Measurements from ENCODE around the gene FOXP1. TPM values are rescaled to one million over a fixed set of nuclear protein-coding genes. Genes with fewer than 3 reads are reported as not detected.

The FOXP1 gene
- total and polyA plus RNA-seq, 9 of the 15 experiments (the other 6 are each of a cell fraction or from before 2014, with no cell fraction given): 7.7 to 34.5 (median 13.7) TPM

DNA sequence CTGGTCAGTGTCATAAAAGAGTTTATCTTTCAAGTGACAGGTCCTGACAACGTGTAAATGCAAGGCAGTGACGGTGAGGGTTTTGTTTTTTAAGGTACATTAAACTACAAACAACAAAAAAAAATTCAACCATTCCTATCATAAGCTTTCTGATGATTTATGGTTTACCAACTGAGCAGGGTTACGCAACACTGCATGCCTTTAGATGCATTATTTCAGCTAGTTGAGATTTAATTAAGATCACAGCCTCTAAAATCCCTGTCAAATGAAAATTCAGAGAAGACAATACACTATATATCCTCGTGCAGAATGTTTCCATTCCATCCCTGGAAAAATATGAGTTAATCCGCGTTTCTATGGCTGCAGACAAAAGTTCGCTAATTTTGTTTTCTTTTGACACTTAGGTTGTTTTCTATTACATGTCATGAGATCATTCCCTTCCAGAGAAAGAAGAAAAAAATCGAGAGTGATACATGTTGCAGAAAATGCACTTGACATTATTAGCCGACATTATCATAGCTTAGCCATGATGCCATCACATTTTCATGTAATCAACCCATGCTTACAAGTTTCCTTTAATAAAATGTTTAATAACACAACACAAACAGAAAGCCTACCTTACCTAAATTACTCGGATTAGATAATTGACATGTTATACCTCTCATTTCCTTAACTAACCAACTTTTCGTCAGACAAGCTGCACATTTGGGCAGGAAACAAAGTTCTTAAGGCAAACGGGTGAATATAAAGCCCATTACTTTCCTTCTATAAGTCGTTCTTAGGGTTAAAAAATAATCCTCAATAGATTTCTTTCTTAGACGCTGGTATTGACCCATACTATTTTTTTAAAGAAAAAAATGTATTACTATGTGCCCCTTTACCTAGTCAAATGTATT lies 521.2 kb downstream of the FOXP1 start:
- ATAC-seq (no peak), DNase-seq (ENCODE audit: extremely low read depth in 1 of 4, low spot score in 3 of 4) (no peak), FAIRE-seq (no peak)
- Histone ChIP-seq H3K4me2 (ENCODE audit: insufficient read depth, low read length) (peak overlapping the region; percentile 18; the same call in 1 of the 2 replicates), H2AFZ (ENCODE audit: low read depth, low read length) (no peak overlapping the region), H3K79me2 (ENCODE audit: control insufficient read depth, insufficient read depth, low read length) (peaks cover 84% of the 10 kb centered on the region), H3K9ac (ENCODE audit: insufficient read depth in 1 of 2, low read depth in 2 of 2, low read length in 2 of 2) (no peak overlapping the region), H4K20me1 (replicated peaks; ENCODE audit: control insufficient read depth, insufficient read depth, low read length) (peaks cover 6% of the 10 kb centered on the region; the same call in 1 of the 2 replicates), H3K9me1 (ENCODE audit: control insufficient read depth, insufficient read depth, low read length) (no peaks in the 10 kb centered on the region), H3K9me3 (replicated peaks; ENCODE audit: control insufficient read depth, insufficient read depth, low read depth, low read length) (no peaks in the 10 kb centered on the region), H3K36me3 (ENCODE audit: control insufficient read depth, insufficient read depth, low read length) (no peaks in the 10 kb centered on the region), H3K27ac (ENCODE audit: extremely low read depth, low read depth, low read length) (no peak overlapping the region), H3K27me3 (ENCODE audit: control insufficient read depth in 2 of 2, insufficient read depth in 2 of 2, low read length in 2 of 2) (no peaks in the 10 kb centered on the region), H3K4me3 (no peak overlapping the region), H3K4me1 (replicated peaks in 1 of 2; ENCODE audit: control insufficient read depth in 2 of 2, insufficient read depth in 2 of 2, low read length in 2 of 2) (peaks cover 11 to 30% of the 10 kb centered on the region in 2 experiments; a peak in 4 of 5 replicates)
- intact Hi-C loops (cut with micrococcal nuclease) (loop anchor here (10.0 kb wide), 1 partner anchor 523 kb away; the partner anchor contains the start of gene FOXP1), in situ Hi-C loops (cut with MboI) (no loop called here)
- ChIA-PET CTCF (ENCODE audit: low intra/inter-chr PET ratio) (no interaction called here), POLR2A (interaction anchor here (0.6 to 1.3 kb wide), 2 partner anchors 12 to 191 kb away, joined by 3 read pairs; no protein-coding TSS in a partner anchor)
- WGBS (ENCODE audit: insufficient coverage, low coverage, missing lambda C conversion rate): 32% methylated on average over 14 of the region's 14 CpGs
- BruUV-seq (replicated peaks): no TSS peak
- TF ChIP-seq PTRF (tag; IDR thresholded peaks at IDR 0.05) (no peak), NFRKB (IDR thresholded peaks at IDR 0.05; ENCODE audit: low read depth) (no peak), SAP30 (IDR thresholded peaks at IDR 0.05; ENCODE audit: borderline replicate concordance, insufficient read depth, low read depth, low read length, poor library complexity, severe bottlenecking) (no peak), TAF9B (IDR thresholded peaks at IDR 0.05; ENCODE audit: partially characterized antibody) (no peak)
- TF ChIP-seq, protein P1, sequence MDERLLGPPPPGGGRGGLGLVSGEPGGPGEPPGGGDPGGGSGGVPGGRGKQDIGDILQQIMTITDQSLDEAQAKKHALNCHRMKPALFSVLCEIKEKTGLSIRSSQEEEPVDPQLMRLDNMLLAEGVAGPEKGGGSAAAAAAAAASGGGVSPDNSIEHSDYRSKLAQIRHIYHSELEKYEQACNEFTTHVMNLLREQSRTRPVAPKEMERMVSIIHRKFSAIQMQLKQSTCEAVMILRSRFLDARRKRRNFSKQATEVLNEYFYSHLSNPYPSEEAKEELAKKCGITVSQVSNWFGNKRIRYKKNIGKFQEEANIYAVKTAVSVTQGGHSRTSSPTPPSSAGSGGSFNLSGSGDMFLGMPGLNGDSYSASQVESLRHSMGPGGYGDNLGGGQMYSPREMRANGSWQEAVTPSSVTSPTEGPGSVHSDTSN (CRISPR knock-in tag; IDR thresholded peaks at IDR 0.05; ENCODE audit: low read depth): no peak
- TF ChIP-seq, protein P1 (tag; conservative IDR thresholded peaks at IDR 0.05; ENCODE audit: low read depth): peak; percentile 79
- TF ChIP-seq, protein P2, sequence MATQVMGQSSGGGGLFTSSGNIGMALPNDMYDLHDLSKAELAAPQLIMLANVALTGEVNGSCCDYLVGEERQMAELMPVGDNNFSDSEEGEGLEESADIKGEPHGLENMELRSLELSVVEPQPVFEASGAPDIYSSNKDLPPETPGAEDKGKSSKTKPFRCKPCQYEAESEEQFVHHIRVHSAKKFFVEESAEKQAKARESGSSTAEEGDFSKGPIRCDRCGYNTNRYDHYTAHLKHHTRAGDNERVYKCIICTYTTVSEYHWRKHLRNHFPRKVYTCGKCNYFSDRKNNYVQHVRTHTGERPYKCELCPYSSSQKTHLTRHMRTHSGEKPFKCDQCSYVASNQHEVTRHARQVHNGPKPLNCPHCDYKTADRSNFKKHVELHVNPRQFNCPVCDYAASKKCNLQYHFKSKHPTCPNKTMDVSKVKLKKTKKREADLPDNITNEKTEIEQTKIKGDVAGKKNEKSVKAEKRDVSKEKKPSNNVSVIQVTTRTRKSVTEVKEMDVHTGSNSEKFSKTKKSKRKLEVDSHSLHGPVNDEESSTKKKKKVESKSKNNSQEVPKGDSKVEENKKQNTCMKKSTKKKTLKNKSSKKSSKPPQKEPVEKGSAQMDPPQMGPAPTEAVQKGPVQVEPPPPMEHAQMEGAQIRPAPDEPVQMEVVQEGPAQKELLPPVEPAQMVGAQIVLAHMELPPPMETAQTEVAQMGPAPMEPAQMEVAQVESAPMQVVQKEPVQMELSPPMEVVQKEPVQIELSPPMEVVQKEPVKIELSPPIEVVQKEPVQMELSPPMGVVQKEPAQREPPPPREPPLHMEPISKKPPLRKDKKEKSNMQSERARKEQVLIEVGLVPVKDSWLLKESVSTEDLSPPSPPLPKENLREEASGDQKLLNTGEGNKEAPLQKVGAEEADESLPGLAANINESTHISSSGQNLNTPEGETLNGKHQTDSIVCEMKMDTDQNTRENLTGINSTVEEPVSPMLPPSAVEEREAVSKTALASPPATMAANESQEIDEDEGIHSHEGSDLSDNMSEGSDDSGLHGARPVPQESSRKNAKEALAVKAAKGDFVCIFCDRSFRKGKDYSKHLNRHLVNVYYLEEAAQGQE (IDR thresholded peaks at IDR 0.05; ENCODE audit: borderline replicate concordance): no peak
- TF ChIP-seq, protein P2 (CRISPR knock-in tag; IDR thresholded peaks at IDR 0.05; ENCODE audit: low read depth): no peak
